Common myeloid progenitor, CD34-positive (primary cell): ENCODE data around the gene SIGLEC15.

Source experiments
- CTCF ChIA-PET: fragments of 350-600 bp; sonication (Branson Sonifier 250); formaldehyde crosslinking; loops from one replicate; lab custom pipeline; 2021; ENCODE audit warnings: antibody characterized with exemption; lab: Charles Lee
- POLR2A ChIA-PET: fragments of 350-600 bp; sonication (Branson Sonifier 250); formaldehyde crosslinking; loops from one replicate; lab custom pipeline; 2021; ENCODE audit warnings: antibody characterized with exemption; lab: Charles Lee
- DNase-seq, 3 donors: peaks; one replicate each; pipeline versions ENCODE4 v3.0.0 to v3.0.0-alpha.2; 2013
- H3K27ac ChIP-seq, 2 experiments: 1 replicate in 1 of 2; 2 replicates in 1 of 2; pipeline ENCODE4 v1.7.0; 2013; ENCODE audit warnings: inconsistent platforms in 2 of 2, low read length in 2 of 2, mild to moderate bottlenecking in 2 of 2, low read depth in 1 of 2, moderate library complexity in 1 of 2; ENCODE audit not compliant: severe bottlenecking in 2 of 2, insufficient read depth in 1 of 2, poor library complexity in 1 of 2
- H3K27me3 ChIP-seq, 5 experiments: replicated peaks in 2 of 5; 1 replicate in 3 of 5; 2 replicates in 2 of 5; pipeline versions ENCODE4 v1.6.1 to v1.7.0; 2013; ENCODE audit warnings: low read length in 4 of 5, mild to moderate bottlenecking in 2 of 5, moderate library complexity in 2 of 5, inconsistent platforms in 1 of 5; ENCODE audit not compliant: insufficient read depth in 5 of 5, control insufficient read depth in 4 of 5
- H3K36me3 ChIP-seq, 4 experiments: 1 replicate in 2 of 4; 2 replicates in 2 of 4; pipeline versions ENCODE4 v1.6.1 to v1.7.0; 2013; ENCODE audit warnings: low read length in 3 of 4, control low read depth in 1 of 4, mild to moderate bottlenecking in 1 of 4; ENCODE audit not compliant: control insufficient read depth in 4 of 4, insufficient read depth in 4 of 4
- H3K4me1 ChIP-seq, 4 experiments: 1 replicate in 3 of 4; 2 replicates in 1 of 4; pipeline versions ENCODE4 v1.6.1 to v1.7.1; 2013; ENCODE audit warnings: low read length in 3 of 4, mild to moderate bottlenecking in 3 of 4, control low read depth in 1 of 4, inconsistent platforms in 1 of 4, moderate library complexity in 1 of 4; ENCODE audit not compliant: control insufficient read depth in 4 of 4, insufficient read depth in 4 of 4; ENCODE audit errors: control extremely low read depth in 1 of 4
- H3K4me3 ChIP-seq, 7 experiments: 1 replicate in 4 of 7; 2 replicates in 3 of 7; pipeline versions ENCODE4 v1.5.1 to v1.7.0; 2013; ENCODE audit warnings: mild to moderate bottlenecking in 7 of 7, low read length in 6 of 7, moderate library complexity in 6 of 7, inconsistent platforms in 2 of 7, low read depth in 2 of 7, control low read depth in 1 of 7; ENCODE audit not compliant: insufficient read depth in 4 of 7, control insufficient read depth in 1 of 7; ENCODE audit errors: extremely low read depth in 1 of 7
- H3K9me3 ChIP-seq, 5 experiments: 1 replicate in 4 of 5; 2 replicates in 1 of 5; pipeline versions ENCODE4 v1.6.1 to v1.7.1; 2013; ENCODE audit warnings: low read length in 4 of 5, mild to moderate bottlenecking in 2 of 5, inconsistent platforms in 1 of 5, low read depth in 1 of 5, moderate library complexity in 1 of 5; ENCODE audit not compliant: control insufficient read depth in 4 of 5, insufficient read depth in 2 of 5; ENCODE audit errors: control extremely low read depth in 1 of 5
- WGBS: methylation state at CpG from one replicate; pipeline ENCODE4 v1.1.5; 2013; ENCODE audit not compliant: insufficient coverage; 5-methylcytosine and 5-hydroxymethylcytosine counted together

SIGLEC15 gene

GRCh38 chr18:45785134-45785533 lies 40.3 kb upstream of the SIGLEC15 start:
- Histone ChIP-seq H3K36me3 (no peaks in the 10 kb centered on the region), H3K4me1 (peaks cover 0 to 7% (median 5%) of the 10 kb centered on the region in 4 experiments), H3K9me3 (no peaks in the 10 kb centered on the region), H3K27me3 (no peaks in the 10 kb centered on the region), H3K4me3 (peak overlapping the region in 3 of 7 experiments; percentile 33 to 62 (median 34)), H3K27ac (no peak overlapping the region)
- 11% methylated on average over 3 of the region's 4 CpGs for WGBS
- ChIA-PET POLR2A (no interaction called here), CTCF (interaction anchor here (0.8 to 3.1 kb wide), 2 partner anchors 9 to 16 kb away, joined by 3 to 17 read pairs; no protein-coding TSS in a partner anchor)
- DNase-seq: peak; percentile 23 to 88 (median 77)

- no peaks in the 10 kb centered on the region for H3K9me3 ChIP-seq
- no peaks in the 10 kb centered on the region for H3K27me3 ChIP-seq
- H3K4me3 ChIP-seq: no peak overlapping the region
- POLR2A ChIA-PET: no interaction called here
- no peaks in the 10 kb centered on the region for H3K36me3 ChIP-seq
- CTCF ChIA-PET: interaction anchor here (1.3 to 3.1 kb wide), 4 partner anchors 11 to 62 kb away, joined by 3 to 17 read pairs (median 4); no protein-coding TSS in a partner anchor
- H3K4me1 ChIP-seq: peaks cover 0 to 11% (median 5%) of the 10 kb centered on the region in 4 experiments
- no peak for DNase-seq
- H3K27ac ChIP-seq: no peak overlapping the region
- WGBS: no CpG with 5 or more reads among the region's 3 CpGs
Measured at GRCh38 chr18:45786941-45787340, 38.5 kb upstream of the SIGLEC15 start.

GRCh38 chr18:45787346-45787745 lies 38.1 kb upstream of the SIGLEC15 start:
- ChIA-PET POLR2A (no interaction called here), CTCF (interaction anchor here (1.3 to 3.1 kb wide), 4 partner anchors 12 to 62 kb away, joined by 3 to 17 read pairs (median 4); no protein-coding TSS in a partner anchor)
- no peaks in the 10 kb centered on the region for H3K27me3 ChIP-seq
- no peak overlapping the region for H3K4me3 ChIP-seq
- no peaks in the 10 kb centered on the region for H3K36me3 ChIP-seq
- no CpG with 5 or more reads among the region's 1 CpG for WGBS
- no peak overlapping the region for H3K27ac ChIP-seq
- H3K4me1 ChIP-seq: peaks cover 0 to 11% (median 5%) of the 10 kb centered on the region in 4 experiments
- DNase-seq: no peak
- no peaks in the 10 kb centered on the region for H3K9me3 ChIP-seq

GRCh38 chr18:45788861-45789260 lies 36.6 kb upstream of the SIGLEC15 start:
- Histone ChIP-seq H3K4me1 (peaks cover 0 to 11% (median 4%) of the 10 kb centered on the region in 4 experiments), H3K27ac (no peak overlapping the region), H3K36me3 (no peaks in the 10 kb centered on the region), H3K27me3 (no peaks in the 10 kb centered on the region), H3K9me3 (no peaks in the 10 kb centered on the region), H3K4me3 (no peak overlapping the region)
- no peak for DNase-seq
- POLR2A ChIA-PET: no interaction called here
- CTCF ChIA-PET: interaction anchor here (0.9 to 1.0 kb wide), 2 partner anchors 59 to 66 kb away, joined by 3 read pairs; no protein-coding TSS in a partner anchor
- 100% methylated on average over 2 of the region's 3 CpGs for WGBS

GRCh38 chr18:45792506-45793263 lies 32.8 kb upstream of the SIGLEC15 start:
- Histone ChIP-seq H3K27me3 (no peaks in the 10 kb centered on the region), H3K9me3 (no peaks in the 10 kb centered on the region), H3K36me3 (no peaks in the 10 kb centered on the region), H3K27ac (no peak overlapping the region), H3K4me3 (no peak overlapping the region), H3K4me1 (peaks cover 0 to 3% (median 0%) of the 10 kb centered on the region in 4 experiments)
- peak in 1 of 3 donors; percentile 15 for DNase-seq
- 89% methylated on average over 2 of the region's 5 CpGs for WGBS
- ChIA-PET CTCF (interaction anchor here (0.6 kb wide), 1 partner anchor 253 kb away, joined by 3 read pairs; no protein-coding TSS in a partner anchor), POLR2A (interaction anchor here (0.6 kb wide), 1 partner anchor 26 kb away, joined by 3 read pairs; no protein-coding TSS in a partner anchor)

GRCh38 chr18:45793264-45793965 lies 32.1 kb upstream of the SIGLEC15 start:
- Histone ChIP-seq H3K36me3 (no peaks in the 10 kb centered on the region), H3K4me3 (no peak overlapping the region)

More at GRCh38 chr18:45793264-45793965, 32.1 kb upstream of the SIGLEC15 start:
- CTCF ChIA-PET: no interaction called here
- peaks cover 0 to 3% (median 0%) of the 10 kb centered on the region in 4 experiments for H3K4me1 ChIP-seq
- POLR2A ChIA-PET: interaction anchor here (0.6 kb wide), 1 partner anchor 27 kb away, joined by 3 read pairs; no protein-coding TSS in a partner anchor
- H3K27me3 ChIP-seq: no peaks in the 10 kb centered on the region
- peak in 1 of 3 donors; percentile 34 for DNase-seq
- WGBS: 67% methylated on average over 3 of the region's 4 CpGs
- no peak overlapping the region for H3K27ac ChIP-seq
- H3K9me3 ChIP-seq: no peaks in the 10 kb centered on the region
